WTC11 (cell line): ENCODE results near the gene PDXP. TPM values are rescaled to one million over a fixed set of nuclear protein-coding genes. Genes with fewer than 3 reads are reported as not detected.

Experiments used
- ATAC-seq: fragments of 200-7000 bp; cut with Tn5 transposase; 2 replicates; pipeline ENCODE4 v1.10.0; 2021; ENCODE audit warnings: mild to moderate bottlenecking, moderate library complexity
- CTCF ChIA-PET: fragments of 300-600 bp; sonication (Branson Sonifier 250); formaldehyde crosslinking; loops from one replicate; lab custom pipeline; 2021; ENCODE audit warnings: antibody characterized with exemption; lab: Charles Lee
- POLR2A ChIA-PET: fragments of 350-600 bp; sonication (Branson Sonifier 250); formaldehyde crosslinking; loops from one replicate; lab custom pipeline; 2021; ENCODE audit warnings: antibody characterized with exemption; lab: Charles Lee
- DNase-seq: peaks from one replicate; pipeline ENCODE4 v3.0.0; 2021; ENCODE audit warnings: low spot score
- H3K27ac Mint-ChIP-seq: 2 replicates; pipeline ENCODE4 v1.8.0; 2021; ENCODE audit warnings: mixed read lengths
- H3K27me3 Mint-ChIP-seq: 2 replicates; pipeline ENCODE4 v1.8.0; 2021; ENCODE audit warnings: low read depth, mild to moderate bottlenecking, moderate library complexity, mixed read lengths
- H3K36me3 Mint-ChIP-seq: 2 replicates; pipeline ENCODE4 v1.8.0; 2021; ENCODE audit warnings: mixed read lengths
- H3K4me1 Mint-ChIP-seq: 2 replicates; pipeline ENCODE4 v1.8.0; 2022; ENCODE audit warnings: mixed read lengths
- H3K4me3 Mint-ChIP-seq: 2 replicates; pipeline ENCODE4 v1.8.0; 2021; ENCODE audit warnings: mild to moderate bottlenecking, moderate library complexity, mixed read lengths
- H3K9me3 Mint-ChIP-seq: 2 replicates; pipeline ENCODE4 v1.8.0; 2021; ENCODE audit warnings: mixed read lengths
- CREB1 ChIP-seq: sonication (generic); formaldehyde crosslinking; IDR thresholded peaks from 2 replicates; pipeline ENCODE4 v1.8.0; 2023; ENCODE audit warnings: mild to moderate bottlenecking, missing genetic modification reagents
- ESRRA ChIP-seq: sonication (generic); formaldehyde crosslinking; IDR thresholded peaks from 2 replicates; pipeline ENCODE4 v1.8.1; 2022; ENCODE audit warnings: mild to moderate bottlenecking, missing genetic modification reagents, borderline replicate concordance
- ETV6 ChIP-seq: sonication (generic); formaldehyde crosslinking; IDR thresholded peaks from 2 replicates; pipeline ENCODE4 v1.8.1; 2022; ENCODE audit warnings: mild to moderate bottlenecking, missing genetic modification reagents
- KAT7 ChIP-seq: sonication (generic); formaldehyde crosslinking; IDR thresholded peaks from 2 replicates; pipeline ENCODE4 v1.8.1; 2023; ENCODE audit warnings: missing genetic modification reagents, mild to moderate bottlenecking, borderline replicate concordance
- MYBL2 ChIP-seq: sonication (generic); formaldehyde crosslinking; IDR thresholded peaks from 2 replicates; pipeline ENCODE4 v1.8.1; 2023; ENCODE audit warnings: mild to moderate bottlenecking, moderate library complexity, missing genetic modification reagents
- NFATC4 ChIP-seq: fragments of 250-450 bp; sonication (Bioruptor Pico); IDR thresholded peaks from 2 replicates; pipeline ENCODE4 v1.9.0; 2021; ENCODE audit warnings: mild to moderate bottlenecking
- OVOL2 ChIP-seq: fragments of 250-450 bp; sonication (Bioruptor Pico); IDR thresholded peaks from 2 replicates; pipeline ENCODE4 v1.9.0; 2021; ENCODE audit warnings: mild to moderate bottlenecking, borderline replicate concordance
- TEAD1 ChIP-seq: sonication (generic); formaldehyde crosslinking; IDR thresholded peaks from 2 replicates; pipeline ENCODE4 v1.8.0; 2022; ENCODE audit warnings: mild to moderate bottlenecking, missing genetic modification reagents
- TP53 ChIP-seq: sonication (generic); formaldehyde crosslinking; IDR thresholded peaks from 2 replicates; pipeline ENCODE4 v1.8.1; 2023; ENCODE audit warnings: mild to moderate bottlenecking, missing genetic modification reagents
- ZBTB21 ChIP-seq: sonication (generic); formaldehyde crosslinking; IDR thresholded peaks from 2 replicates; pipeline ENCODE4 v1.8.1; 2023; ENCODE audit warnings: mild to moderate bottlenecking, missing genetic modification reagents, borderline replicate concordance
- ZNF121 ChIP-seq: sonication (generic); formaldehyde crosslinking; IDR thresholded peaks from 2 replicates; pipeline ENCODE4 v1.8.0; 2023; ENCODE audit warnings: missing genetic modification reagents
- ZNF232 ChIP-seq: sonication (generic); formaldehyde crosslinking; IDR thresholded peaks from 2 replicates; pipeline ENCODE4 v1.8.0; 2022; ENCODE audit warnings: mild to moderate bottlenecking, missing genetic modification reagents
- ZNF416 ChIP-seq: fragments of 250-450 bp; sonication (Bioruptor Pico); IDR thresholded peaks from 2 replicates; pipeline ENCODE4 v1.9.0; 2021; ENCODE audit warnings: mild to moderate bottlenecking, inconsistent platforms
- total RNA-seq: library from RNA; stranded (reverse); gene quantifications from 3 replicates; pipeline ENCODE4 v1.2.3, GENCODE V29; 2021
- TF ChIP-seq, protein P1 (sequence below): sonication (generic); formaldehyde crosslinking; IDR thresholded peaks from 2 replicates; pipeline ENCODE4 v1.8.0; 2022; ENCODE audit warnings: mild to moderate bottlenecking, missing genetic modification reagents
- TF ChIP-seq, protein P2 (sequence below): sonication (generic); formaldehyde crosslinking; IDR thresholded peaks from 2 replicates; pipeline ENCODE4 v1.8.1; 2023; ENCODE audit warnings: mild to moderate bottlenecking, missing genetic modification reagents, borderline replicate concordance
- TF ChIP-seq, protein P3 (sequence below): sonication (generic); formaldehyde crosslinking; IDR thresholded peaks from 2 replicates; pipeline ENCODE4 v1.8.0; 2023; ENCODE audit warnings: mild to moderate bottlenecking, missing genetic modification reagents
- TF ChIP-seq, protein P4 (sequence below): sonication (generic); formaldehyde crosslinking; IDR thresholded peaks from 2 replicates; pipeline ENCODE4 v1.8.0; 2022; ENCODE audit warnings: mild to moderate bottlenecking, missing genetic modification reagents
- TF ChIP-seq, protein P5 (sequence below): sonication (generic); formaldehyde crosslinking; IDR thresholded peaks from 2 replicates; pipeline ENCODE4 v1.8.1; 2023; ENCODE audit warnings: mild to moderate bottlenecking, missing genetic modification reagents
- TF ChIP-seq, protein P6 (sequence below): sonication (generic); formaldehyde crosslinking; conservative IDR thresholded peaks from 2 replicates; pipeline ENCODE4 v1.8.1; 2023; ENCODE audit warnings: mild to moderate bottlenecking, low read depth, missing genetic modification reagents, moderate library complexity
- TF ChIP-seq, protein P7 (sequence below): sonication (generic); formaldehyde crosslinking; IDR thresholded peaks from 2 replicates; pipeline ENCODE4 v1.8.1; 2023; ENCODE audit warnings: mild to moderate bottlenecking, missing genetic modification reagents, moderate library complexity
- TF ChIP-seq, protein P8 (sequence below): sonication (generic); formaldehyde crosslinking; IDR thresholded peaks from 2 replicates; pipeline ENCODE4 v1.8.1; 2023; ENCODE audit warnings: mild to moderate bottlenecking, missing genetic modification reagents

The PDXP gene
- total RNA-seq, 1 experiment from 2014 or later: 36.1 TPM

DNA sequence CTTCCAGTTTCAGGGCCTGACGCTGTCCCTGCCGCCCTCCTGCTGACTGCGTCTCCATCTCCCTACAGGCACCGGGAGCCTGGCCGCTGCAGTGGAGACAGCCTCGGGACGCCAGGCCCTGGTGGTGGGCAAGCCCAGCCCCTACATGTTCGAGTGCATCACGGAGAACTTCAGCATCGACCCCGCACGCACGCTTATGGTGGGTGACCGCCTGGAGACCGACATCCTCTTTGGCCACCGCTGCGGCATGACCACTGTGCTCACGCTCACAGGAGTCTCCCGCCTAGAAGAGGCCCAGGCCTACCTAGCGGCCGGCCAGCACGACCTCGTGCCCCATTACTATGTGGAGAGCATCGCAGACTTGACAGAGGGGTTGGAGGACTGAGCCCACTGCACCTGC is 7.0 kb downstream of the PDXP start (continued):
- TF ChIP-seq, protein P1, sequence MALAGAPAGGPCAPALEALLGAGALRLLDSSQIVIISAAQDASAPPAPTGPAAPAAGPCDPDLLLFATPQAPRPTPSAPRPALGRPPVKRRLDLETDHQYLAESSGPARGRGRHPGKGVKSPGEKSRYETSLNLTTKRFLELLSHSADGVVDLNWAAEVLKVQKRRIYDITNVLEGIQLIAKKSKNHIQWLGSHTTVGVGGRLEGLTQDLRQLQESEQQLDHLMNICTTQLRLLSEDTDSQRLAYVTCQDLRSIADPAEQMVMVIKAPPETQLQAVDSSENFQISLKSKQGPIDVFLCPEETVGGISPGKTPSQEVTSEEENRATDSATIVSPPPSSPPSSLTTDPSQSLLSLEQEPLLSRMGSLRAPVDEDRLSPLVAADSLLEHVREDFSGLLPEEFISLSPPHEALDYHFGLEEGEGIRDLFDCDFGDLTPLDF (CRISPR knock-in tag): no peak
- TF ChIP-seq TEAD1 (CRISPR knock-in tag): no peak
- TF ChIP-seq, protein P2, sequence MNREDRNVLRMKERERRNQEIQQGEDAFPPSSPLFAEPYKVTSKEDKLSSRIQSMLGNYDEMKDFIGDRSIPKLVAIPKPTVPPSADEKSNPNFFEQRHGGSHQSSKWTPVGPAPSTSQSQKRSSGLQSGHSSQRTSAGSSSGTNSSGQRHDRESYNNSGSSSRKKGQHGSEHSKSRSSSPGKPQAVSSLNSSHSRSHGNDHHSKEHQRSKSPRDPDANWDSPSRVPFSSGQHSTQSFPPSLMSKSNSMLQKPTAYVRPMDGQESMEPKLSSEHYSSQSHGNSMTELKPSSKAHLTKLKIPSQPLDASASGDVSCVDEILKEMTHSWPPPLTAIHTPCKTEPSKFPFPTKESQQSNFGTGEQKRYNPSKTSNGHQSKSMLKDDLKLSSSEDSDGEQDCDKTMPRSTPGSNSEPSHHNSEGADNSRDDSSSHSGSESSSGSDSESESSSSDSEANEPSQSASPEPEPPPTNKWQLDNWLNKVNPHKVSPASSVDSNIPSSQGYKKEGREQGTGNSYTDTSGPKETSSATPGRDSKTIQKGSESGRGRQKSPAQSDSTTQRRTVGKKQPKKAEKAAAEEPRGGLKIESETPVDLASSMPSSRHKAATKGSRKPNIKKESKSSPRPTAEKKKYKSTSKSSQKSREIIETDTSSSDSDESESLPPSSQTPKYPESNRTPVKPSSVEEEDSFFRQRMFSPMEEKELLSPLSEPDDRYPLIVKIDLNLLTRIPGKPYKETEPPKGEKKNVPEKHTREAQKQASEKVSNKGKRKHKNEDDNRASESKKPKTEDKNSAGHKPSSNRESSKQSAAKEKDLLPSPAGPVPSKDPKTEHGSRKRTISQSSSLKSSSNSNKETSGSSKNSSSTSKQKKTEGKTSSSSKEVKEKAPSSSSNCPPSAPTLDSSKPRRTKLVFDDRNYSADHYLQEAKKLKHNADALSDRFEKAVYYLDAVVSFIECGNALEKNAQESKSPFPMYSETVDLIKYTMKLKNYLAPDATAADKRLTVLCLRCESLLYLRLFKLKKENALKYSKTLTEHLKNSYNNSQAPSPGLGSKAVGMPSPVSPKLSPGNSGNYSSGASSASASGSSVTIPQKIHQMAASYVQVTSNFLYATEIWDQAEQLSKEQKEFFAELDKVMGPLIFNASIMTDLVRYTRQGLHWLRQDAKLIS: no peak
- TF ChIP-seq, protein P3, sequence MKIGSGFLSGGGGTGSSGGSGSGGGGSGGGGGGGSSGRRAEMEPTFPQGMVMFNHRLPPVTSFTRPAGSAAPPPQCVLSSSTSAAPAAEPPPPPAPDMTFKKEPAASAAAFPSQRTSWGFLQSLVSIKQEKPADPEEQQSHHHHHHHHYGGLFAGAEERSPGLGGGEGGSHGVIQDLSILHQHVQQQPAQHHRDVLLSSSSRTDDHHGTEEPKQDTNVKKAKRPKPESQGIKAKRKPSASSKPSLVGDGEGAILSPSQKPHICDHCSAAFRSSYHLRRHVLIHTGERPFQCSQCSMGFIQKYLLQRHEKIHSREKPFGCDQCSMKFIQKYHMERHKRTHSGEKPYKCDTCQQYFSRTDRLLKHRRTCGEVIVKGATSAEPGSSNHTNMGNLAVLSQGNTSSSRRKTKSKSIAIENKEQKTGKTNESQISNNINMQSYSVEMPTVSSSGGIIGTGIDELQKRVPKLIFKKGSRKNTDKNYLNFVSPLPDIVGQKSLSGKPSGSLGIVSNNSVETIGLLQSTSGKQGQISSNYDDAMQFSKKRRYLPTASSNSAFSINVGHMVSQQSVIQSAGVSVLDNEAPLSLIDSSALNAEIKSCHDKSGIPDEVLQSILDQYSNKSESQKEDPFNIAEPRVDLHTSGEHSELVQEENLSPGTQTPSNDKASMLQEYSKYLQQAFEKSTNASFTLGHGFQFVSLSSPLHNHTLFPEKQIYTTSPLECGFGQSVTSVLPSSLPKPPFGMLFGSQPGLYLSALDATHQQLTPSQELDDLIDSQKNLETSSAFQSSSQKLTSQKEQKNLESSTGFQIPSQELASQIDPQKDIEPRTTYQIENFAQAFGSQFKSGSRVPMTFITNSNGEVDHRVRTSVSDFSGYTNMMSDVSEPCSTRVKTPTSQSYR (CRISPR knock-in tag): no peak
- no peak for TF ChIP-seq ZBTB21 (CRISPR knock-in tag)
- no peak for TF ChIP-seq ZNF416

DNA sequence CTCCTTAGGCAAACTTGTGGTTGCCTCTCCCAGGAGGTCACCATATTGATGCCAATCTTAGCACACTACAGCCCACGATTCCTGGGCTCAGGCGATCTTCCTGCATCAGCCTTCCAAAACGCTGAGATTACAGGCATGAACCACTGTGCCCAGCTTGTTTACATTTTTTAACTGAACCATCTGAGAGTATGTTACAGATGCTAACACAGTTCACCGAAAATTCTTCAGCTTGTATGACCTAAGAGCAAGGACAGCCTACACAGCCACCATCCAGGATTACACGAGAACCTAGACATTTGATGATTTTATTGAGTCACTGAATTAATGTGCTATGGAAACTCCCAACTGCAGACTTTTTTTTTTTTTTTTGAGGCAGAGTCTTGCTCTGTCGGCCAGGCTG is 11.1 kb downstream of the PDXP start:
- ATAC-seq (no peak), DNase-seq (no peak)
- Mint-ChIP-seq H3K4me3 (no peak overlapping the region), H3K27ac (no peak overlapping the region), H3K36me3 (peaks cover 14% of the 10 kb centered on the region; the same call in 1 of the 2 replicates), H3K9me3 (no peaks in the 10 kb centered on the region), H3K4me1 (peaks cover 6% of the 10 kb centered on the region), H3K27me3 (peaks cover 4% of the 10 kb centered on the region)
- CTCF ChIA-PET: interaction anchor here (0.7 to 1.1 kb wide), 2 partner anchors 26 to 46 kb away, joined by 3 to 4 read pairs; no protein-coding TSS in a partner anchor
- TF ChIP-seq, protein P4, sequence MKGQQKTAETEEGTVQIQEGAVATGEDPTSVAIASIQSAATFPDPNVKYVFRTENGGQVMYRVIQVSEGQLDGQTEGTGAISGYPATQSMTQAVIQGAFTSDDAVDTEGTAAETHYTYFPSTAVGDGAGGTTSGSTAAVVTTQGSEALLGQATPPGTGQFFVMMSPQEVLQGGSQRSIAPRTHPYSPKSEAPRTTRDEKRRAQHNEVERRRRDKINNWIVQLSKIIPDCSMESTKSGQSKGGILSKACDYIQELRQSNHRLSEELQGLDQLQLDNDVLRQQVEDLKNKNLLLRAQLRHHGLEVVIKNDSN (CRISPR knock-in tag): no peak
- TF ChIP-seq, protein P5, sequence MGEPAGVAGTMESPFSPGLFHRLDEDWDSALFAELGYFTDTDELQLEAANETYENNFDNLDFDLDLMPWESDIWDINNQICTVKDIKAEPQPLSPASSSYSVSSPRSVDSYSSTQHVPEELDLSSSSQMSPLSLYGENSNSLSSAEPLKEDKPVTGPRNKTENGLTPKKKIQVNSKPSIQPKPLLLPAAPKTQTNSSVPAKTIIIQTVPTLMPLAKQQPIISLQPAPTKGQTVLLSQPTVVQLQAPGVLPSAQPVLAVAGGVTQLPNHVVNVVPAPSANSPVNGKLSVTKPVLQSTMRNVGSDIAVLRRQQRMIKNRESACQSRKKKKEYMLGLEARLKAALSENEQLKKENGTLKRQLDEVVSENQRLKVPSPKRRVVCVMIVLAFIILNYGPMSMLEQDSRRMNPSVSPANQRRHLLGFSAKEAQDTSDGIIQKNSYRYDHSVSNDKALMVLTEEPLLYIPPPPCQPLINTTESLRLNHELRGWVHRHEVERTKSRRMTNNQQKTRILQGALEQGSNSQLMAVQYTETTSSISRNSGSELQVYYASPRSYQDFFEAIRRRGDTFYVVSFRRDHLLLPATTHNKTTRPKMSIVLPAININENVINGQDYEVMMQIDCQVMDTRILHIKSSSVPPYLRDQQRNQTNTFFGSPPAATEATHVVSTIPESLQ (CRISPR knock-in tag): no peak
- TF ChIP-seq ETV6 (CRISPR knock-in tag) (no peak), ZNF121 (CRISPR knock-in tag) (no peak), KAT7 (CRISPR knock-in tag) (no peak), CREB1 (CRISPR knock-in tag) (no peak), TP53 (no peak), OVOL2 (CRISPR knock-in tag) (no peak), NFATC4 (CRISPR knock-in tag) (no peak), ZNF232 (CRISPR knock-in tag) (no peak), ESRRA (CRISPR knock-in tag) (no peak), ZBTB21 (CRISPR knock-in tag) (no peak), MYBL2 (CRISPR knock-in tag) (no peak)
- TF ChIP-seq, protein P6, sequence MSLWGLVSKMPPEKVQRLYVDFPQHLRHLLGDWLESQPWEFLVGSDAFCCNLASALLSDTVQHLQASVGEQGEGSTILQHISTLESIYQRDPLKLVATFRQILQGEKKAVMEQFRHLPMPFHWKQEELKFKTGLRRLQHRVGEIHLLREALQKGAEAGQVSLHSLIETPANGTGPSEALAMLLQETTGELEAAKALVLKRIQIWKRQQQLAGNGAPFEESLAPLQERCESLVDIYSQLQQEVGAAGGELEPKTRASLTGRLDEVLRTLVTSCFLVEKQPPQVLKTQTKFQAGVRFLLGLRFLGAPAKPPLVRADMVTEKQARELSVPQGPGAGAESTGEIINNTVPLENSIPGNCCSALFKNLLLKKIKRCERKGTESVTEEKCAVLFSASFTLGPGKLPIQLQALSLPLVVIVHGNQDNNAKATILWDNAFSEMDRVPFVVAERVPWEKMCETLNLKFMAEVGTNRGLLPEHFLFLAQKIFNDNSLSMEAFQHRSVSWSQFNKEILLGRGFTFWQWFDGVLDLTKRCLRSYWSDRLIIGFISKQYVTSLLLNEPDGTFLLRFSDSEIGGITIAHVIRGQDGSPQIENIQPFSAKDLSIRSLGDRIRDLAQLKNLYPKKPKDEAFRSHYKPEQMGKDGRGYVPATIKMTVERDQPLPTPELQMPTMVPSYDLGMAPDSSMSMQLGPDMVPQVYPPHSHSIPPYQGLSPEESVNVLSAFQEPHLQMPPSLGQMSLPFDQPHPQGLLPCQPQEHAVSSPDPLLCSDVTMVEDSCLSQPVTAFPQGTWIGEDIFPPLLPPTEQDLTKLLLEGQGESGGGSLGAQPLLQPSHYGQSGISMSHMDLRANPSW (CRISPR knock-in tag): no peak
- TF ChIP-seq, protein P7, sequence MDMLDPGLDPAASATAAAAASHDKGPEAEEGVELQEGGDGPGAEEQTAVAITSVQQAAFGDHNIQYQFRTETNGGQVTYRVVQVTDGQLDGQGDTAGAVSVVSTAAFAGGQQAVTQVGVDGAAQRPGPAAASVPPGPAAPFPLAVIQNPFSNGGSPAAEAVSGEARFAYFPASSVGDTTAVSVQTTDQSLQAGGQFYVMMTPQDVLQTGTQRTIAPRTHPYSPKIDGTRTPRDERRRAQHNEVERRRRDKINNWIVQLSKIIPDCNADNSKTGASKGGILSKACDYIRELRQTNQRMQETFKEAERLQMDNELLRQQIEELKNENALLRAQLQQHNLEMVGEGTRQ (CRISPR knock-in tag): no peak
- TF ChIP-seq, protein P8, sequence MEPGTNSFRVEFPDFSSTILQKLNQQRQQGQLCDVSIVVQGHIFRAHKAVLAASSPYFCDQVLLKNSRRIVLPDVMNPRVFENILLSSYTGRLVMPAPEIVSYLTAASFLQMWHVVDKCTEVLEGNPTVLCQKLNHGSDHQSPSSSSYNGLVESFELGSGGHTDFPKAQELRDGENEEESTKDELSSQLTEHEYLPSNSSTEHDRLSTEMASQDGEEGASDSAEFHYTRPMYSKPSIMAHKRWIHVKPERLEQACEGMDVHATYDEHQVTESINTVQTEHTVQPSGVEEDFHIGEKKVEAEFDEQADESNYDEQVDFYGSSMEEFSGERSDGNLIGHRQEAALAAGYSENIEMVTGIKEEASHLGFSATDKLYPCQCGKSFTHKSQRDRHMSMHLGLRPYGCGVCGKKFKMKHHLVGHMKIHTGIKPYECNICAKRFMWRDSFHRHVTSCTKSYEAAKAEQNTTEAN (CRISPR knock-in tag): no peak
- POLR2A ChIA-PET: interaction anchor here (0.8 kb wide), 1 partner anchor 13 kb away, joined by 3 read pairs; no protein-coding TSS in a partner anchor
